BE2C (cell line): Measurements from ENCODE around the gene PRDM8.

Source experiments
- DNase-seq: peaks from one replicate; pipeline ENCODE4 v3.0.0-alpha.2; 2020
- H3K27me3 ChIP-seq: fragments of 250-450 bp; sonication (Bioruptor Pico); 2 replicates; pipeline ENCODE4 v1.5.1; 2020; ENCODE audit warnings: mild to moderate bottlenecking
- H3K36me3 ChIP-seq: fragments of 250-450 bp; sonication (Bioruptor Pico); 2 replicates; pipeline ENCODE4 v1.5.1; 2020; ENCODE audit warnings: mild to moderate bottlenecking
- H3K4me1 ChIP-seq: fragments of 250-450 bp; sonication (Bioruptor Pico); 2 replicates; pipeline ENCODE4 v1.5.1; 2020
- H3K4me3 ChIP-seq: 2 replicates; pipeline ENCODE4 v1.5.1; 2011; ENCODE audit warnings: low read depth, low read length
- H3K9me3 ChIP-seq: fragments of 250-450 bp; sonication (Bioruptor Pico); 2 replicates; pipeline ENCODE4 v1.5.1; 2020
- TF ChIP-seq, protein P1 (sequence below): IDR thresholded peaks from 2 replicates; pipeline ENCODE4 v1.5.1; 2012; ENCODE audit warnings: mild to moderate bottlenecking, low read depth, low read length

The PRDM8 gene

DNA sequence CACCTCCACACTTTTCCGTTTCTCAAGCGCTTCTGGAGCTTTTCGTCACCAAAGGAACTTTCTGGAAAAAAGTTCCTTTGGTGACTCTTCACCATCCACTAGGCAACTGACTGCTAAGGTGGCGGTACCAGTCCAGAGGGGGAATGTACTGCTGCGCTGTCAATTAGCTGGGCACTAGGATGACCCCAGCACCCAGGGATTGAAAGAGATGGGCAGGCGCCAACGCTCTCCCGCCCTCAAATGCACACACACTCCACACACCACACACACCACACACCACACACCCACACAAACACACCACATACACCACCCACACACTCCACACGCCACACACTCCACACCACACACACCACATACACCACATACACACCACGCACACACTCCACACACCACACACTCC is 10.4 kb downstream of the PRDM8 start:
- H3K4me3 ChIP-seq: no peak overlapping the region
- no peaks in the 10 kb centered on the region for H3K27me3 ChIP-seq
- no peak for DNase-seq
- no peaks in the 10 kb centered on the region for H3K9me3 ChIP-seq
- H3K36me3 ChIP-seq: no peaks in the 10 kb centered on the region
- H3K4me1 ChIP-seq: no peaks in the 10 kb centered on the region
- TF ChIP-seq, protein P1, sequence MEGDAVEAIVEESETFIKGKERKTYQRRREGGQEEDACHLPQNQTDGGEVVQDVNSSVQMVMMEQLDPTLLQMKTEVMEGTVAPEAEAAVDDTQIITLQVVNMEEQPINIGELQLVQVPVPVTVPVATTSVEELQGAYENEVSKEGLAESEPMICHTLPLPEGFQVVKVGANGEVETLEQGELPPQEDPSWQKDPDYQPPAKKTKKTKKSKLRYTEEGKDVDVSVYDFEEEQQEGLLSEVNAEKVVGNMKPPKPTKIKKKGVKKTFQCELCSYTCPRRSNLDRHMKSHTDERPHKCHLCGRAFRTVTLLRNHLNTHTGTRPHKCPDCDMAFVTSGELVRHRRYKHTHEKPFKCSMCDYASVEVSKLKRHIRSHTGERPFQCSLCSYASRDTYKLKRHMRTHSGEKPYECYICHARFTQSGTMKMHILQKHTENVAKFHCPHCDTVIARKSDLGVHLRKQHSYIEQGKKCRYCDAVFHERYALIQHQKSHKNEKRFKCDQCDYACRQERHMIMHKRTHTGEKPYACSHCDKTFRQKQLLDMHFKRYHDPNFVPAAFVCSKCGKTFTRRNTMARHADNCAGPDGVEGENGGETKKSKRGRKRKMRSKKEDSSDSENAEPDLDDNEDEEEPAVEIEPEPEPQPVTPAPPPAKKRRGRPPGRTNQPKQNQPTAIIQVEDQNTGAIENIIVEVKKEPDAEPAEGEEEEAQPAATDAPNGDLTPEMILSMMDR: no peak

DNA sequence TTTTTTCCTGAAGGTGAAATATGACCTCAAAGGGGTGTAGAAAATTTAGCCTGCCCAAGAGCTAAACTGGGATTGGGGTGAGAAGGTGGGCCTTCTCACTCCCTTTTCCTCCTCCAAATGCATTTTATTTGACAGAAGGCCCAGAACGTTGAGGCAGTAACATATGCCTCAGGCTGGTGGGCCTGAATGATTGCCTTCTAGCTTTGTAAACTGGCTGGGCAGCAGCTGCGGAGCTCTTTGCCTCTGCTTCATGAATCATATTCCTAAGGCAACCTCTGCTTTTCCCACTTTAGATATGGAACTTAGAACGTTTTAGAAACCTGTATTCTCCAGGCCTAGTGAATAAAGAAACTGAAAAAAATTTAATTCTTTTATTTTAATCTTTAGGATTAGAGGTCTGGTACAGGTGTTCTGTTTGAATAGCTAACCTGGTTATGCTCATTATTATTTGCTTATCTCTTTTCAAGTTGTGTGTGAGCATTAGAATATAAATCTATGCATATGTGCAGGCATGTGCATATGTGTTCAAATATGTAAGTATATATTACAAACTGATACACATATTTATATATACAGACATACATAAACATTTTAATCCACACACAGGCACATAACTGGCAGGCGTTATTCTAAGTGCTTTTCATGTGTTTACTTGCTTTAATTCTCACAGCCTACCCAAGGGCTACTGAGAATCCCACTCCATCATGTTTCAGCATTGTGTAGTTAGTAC is 11.5 kb downstream of the PRDM8 start:
- TF ChIP-seq, protein P1: no peak
- H3K4me3 ChIP-seq: no peak overlapping the region
- no peak for DNase-seq
- no peaks in the 10 kb centered on the region for H3K9me3 ChIP-seq
- no peaks in the 10 kb centered on the region for H3K27me3 ChIP-seq
- H3K36me3 ChIP-seq: no peaks in the 10 kb centered on the region
- H3K4me1 ChIP-seq: no peaks in the 10 kb centered on the region

DNA sequence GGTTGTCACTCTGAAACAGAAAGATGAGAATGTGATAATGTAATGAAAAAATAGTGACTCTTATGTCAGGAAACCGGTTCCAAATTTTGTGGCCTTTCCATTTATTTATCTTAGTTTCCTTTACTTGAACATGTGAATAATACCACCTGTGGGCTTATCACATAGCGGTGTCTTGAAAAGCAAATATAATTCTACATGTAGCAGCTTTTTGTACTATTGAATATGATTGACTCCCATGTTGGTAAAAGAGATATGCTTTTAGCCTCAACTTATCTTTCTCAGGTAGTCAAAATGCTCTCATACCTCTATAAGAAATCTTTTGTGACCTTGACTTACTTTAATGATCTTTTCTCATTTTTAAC is 12.0 kb downstream of the PRDM8 start:
- H3K27me3 ChIP-seq: no peaks in the 10 kb centered on the region
- TF ChIP-seq, protein P1: no peak

DNA sequence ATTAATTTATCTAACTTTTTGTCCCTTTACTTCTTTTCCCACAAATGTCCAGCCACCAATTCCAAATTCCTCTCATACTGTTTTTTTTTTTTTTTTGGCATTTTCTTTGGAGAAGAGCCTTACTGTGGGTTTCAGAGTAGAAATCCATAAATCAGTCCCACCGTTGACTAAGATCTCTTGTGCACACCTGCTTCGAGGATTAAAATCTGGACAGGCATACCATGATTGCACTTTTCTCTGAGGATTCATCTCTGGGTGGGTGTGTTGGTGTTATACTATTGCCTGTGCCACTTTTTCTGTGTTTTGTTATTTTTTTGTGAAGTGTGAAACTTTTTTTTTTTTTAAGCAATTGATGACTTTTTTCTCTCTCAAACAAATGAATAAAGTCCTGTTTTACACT is 13.2 kb downstream of the PRDM8 start:
- no peaks in the 10 kb centered on the region for H3K36me3 ChIP-seq
- no peak overlapping the region for H3K4me3 ChIP-seq
- no peaks in the 10 kb centered on the region for H3K9me3 ChIP-seq
- H3K4me1 ChIP-seq: no peaks in the 10 kb centered on the region
- TF ChIP-seq, protein P1: no peak
- no peaks in the 10 kb centered on the region for H3K27me3 ChIP-seq
- no peak for DNase-seq

More for the DNA sequence above, 12.0 kb downstream of the PRDM8 start:
- no peaks in the 10 kb centered on the region for H3K4me1 ChIP-seq
- no peak for DNase-seq
- no peaks in the 10 kb centered on the region for H3K9me3 ChIP-seq
- H3K36me3 ChIP-seq: no peaks in the 10 kb centered on the region
- H3K4me3 ChIP-seq: no peak overlapping the region

DNA sequence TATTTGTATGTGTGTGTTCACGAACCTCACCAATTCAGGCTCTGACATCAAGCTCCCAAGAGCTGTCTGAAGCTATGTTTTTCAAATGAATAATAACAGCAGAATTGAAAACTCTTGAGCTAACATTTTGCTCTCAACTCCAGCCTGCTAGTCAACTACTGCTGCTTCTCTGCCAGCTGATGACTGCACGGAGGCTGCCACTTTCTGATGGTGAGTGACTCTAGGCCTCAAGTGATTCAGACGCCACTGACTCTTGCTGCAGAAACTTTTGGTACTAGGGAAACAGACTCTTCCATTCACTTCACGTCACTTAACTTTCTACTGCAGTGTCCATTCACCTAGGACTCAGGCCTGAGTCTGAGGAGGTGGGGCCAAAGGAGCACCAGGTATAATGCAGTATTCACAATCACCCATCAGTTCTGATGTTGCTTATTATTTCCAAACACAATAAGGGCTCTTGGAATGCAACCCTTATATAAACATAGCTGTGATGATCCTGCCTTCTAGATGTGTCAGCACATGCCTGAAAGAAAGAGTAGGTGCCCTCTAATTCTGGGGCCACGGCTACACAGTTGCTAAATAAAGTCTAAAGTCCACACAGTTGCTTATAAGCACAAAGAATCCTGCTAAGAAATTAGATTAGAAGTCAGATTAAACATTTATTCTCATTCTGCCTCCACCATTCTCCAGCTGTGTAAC is 16.0 kb downstream of the PRDM8 start:
- Histone ChIP-seq H3K36me3 (no peaks in the 10 kb centered on the region), H3K4me1 (no peaks in the 10 kb centered on the region), H3K27me3 (peaks cover 14% of the 10 kb centered on the region), H3K4me3 (no peak overlapping the region), H3K9me3 (no peaks in the 10 kb centered on the region)
- no peak for DNase-seq
- TF ChIP-seq, protein P1: no peak

DNA sequence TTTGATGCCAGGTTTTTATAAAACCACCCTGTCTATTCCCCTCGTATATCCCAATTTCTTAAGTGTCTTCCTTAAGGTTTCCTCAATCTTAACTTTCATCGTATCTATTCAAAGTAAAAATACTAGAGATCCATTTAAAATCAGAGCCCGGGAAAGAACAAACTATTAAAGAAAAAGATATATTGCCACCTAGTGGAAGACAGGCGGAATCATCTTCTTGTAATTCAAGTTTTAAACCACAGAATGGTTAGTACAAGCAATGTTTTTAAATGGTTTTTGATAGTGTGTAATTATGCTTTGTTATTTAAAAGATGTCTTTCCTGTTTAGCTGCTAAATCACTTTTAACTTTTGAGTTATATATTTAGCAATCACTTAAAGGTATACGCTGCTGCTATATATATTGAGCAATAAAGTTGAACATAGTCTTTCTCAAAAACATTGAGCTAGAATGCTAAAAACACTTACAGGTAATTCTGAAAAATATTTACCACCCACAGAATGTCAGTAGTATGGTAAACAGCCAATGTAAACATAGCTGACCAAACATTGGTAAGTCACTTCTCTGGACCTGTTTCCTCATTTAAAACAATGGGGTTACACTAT is 18.2 kb downstream of the PRDM8 start:
- Histone ChIP-seq H3K9me3 (no peaks in the 10 kb centered on the region), H3K4me3 (no peak overlapping the region), H3K36me3 (no peaks in the 10 kb centered on the region), H3K4me1 (no peaks in the 10 kb centered on the region), H3K27me3 (peaks cover 28% of the 10 kb centered on the region)
- DNase-seq: no peak
- TF ChIP-seq, protein P1: peak; percentile 56
